ENCODE data around the gene NKD1.
A peak's percentile ranks its signal among the peaks of the same experiment; 100 is the strongest.

NKD1 gene

DNA sequence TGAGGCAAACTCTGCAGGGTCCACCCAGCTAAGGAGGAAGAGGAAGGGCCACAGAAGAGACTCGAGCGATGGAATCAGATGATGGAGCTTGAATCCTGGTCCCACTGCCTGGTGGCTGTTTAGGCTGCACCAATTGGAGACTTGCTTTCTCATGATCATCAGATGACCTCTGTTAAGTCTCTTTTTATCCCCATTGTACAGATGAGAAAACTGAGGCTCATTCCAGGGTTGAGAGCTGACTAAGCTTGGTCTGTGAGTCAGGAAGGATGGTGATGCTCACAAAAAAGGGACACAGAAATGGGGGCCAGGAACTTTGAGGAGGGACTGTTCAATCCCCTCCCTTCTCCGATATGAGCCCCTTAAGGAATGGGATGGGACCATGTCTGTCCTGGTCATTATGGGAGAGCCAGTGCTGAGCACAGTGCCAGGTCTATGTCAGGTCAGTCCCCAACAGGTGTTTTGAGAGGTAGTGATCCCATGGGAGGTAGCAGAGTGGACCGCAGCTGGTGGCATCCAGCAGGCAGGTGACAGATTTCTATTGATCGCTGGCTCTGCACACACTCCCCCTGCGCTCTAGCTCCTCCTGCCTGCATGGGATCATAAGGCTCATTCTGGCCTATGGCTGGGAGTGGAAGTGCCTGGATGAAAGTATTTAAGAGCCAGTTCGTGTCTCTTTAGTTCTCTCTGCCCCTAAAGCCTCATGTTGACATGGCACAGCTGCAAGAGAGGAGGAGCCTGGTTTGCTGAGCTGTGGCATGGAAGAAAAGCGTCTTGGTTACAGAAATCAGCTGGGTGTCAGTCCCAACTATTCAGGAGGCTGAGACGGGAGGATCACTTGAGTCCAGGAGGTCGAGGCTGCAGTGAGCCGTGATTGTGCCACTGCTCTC is 105.7 kb downstream of the NKD1 start:
- FAIRE-seq, result no peak

DNA sequence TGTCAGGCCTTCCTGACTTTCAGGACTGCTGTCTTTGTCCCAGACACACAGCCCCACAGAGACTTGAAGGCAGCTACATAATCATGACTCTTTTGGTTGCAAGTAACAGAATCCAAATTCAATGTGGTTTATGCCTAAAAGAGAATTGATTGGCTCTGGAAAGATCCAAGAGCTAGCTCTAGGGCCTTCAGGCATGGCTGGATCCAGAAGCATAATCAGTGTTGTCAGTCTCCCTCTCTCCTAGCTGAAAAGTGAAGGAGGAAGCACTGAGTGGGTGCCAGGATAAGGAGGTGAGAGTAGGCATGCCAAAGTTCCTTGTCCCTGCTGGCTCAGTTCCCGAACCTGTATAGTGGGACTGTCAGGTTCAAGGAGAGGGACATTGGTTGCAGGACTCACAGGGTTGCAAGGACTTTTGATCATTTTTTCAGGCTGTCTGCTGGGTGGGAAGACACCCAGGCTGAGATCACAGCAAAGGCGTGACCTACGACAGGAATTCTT is 107.4 kb downstream of the NKD1 start:
- no peak for FAIRE-seq

DNA sequence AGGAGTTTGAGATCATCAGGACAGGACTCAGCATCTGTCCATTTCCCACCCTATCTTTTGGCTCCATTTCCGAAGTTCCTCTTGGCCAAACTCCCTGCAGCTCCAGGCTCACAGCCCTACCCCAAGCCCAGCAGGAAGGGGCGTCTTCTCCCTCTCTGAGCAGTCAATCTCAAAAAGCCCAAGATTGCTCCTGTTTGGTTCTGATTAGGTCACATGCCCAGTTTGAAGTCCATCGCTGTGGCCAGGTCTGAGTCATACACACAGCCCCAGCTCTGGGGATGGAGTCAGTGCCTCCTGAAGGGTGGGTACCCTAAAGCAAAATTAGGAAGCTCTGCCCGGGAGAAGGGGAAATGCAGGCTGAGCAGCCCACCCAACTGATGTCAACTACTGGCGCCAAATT is 109.0 kb downstream of the NKD1 start:
- FAIRE-seq, result no peak

DNA sequence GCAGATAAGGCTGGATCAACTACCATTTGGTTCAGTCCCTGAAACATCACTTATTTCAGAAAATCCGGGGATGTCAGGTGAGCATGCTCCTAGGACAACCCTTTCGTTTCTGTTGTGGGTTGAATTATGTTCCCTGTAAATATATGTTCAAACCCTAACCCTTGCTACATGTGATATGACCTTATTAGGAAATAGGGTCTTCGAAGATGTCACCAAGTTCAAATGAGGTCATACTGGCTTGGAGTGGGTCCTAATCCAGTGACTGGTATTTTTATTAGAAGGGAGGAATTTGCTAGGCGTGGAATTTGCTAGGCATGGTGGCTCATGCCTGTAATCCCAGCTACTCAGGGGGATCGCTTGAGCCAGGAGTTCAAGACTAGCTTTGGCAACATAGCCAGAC is 111.6 kb downstream of the NKD1 start:
- no peak for FAIRE-seq

DNA sequence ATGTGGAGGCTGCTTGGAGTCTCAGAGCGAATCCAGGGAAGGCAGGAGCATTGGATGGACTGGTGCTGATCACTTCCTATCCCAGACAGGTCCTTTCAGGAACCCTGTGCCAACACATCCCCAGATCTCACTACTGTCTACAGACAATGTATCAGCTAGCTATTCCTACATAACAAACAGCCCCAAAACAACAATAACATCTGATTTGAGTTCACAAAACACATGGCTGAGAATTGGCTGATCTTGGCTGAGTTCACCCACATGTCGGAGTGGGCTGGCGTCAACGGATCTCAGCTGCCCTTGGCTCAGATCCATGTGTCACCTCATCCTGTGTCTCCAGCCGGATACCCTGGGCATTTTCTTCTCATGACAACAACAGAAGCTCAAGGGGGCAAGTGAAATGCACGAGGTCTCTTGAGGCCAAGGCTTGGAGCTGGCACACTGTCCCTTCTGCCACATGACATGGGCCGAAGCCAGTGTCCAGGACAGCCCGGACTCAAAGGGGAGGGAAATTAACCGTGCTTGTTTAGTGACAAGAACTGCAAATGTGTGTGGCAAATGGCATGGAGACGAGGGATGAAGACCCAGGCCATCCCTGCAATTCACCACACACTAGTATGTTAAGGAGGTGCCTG is 114.2 kb downstream of the NKD1 start:
- FAIRE-seq, result no peak

DNA sequence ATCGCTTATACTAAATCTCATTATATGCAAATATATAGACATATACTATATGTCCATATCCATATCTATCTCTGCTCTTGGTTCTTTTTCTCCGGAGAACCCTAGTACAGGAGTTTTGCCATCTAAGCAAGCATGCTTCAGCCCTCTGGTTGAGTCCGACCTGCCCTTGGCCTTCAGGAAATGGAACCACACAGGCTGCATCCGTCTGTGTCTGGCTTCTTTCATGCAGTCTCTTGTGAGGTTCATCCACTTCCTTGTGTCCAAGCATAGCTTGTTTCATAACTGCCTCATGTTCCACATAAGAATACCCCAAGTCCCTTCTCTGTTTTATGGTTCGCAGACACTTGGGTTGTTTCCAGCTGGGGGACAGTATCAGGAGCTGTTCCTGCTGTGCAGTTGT is 116.1 kb downstream of the NKD1 start:
- no peak for FAIRE-seq

DNA sequence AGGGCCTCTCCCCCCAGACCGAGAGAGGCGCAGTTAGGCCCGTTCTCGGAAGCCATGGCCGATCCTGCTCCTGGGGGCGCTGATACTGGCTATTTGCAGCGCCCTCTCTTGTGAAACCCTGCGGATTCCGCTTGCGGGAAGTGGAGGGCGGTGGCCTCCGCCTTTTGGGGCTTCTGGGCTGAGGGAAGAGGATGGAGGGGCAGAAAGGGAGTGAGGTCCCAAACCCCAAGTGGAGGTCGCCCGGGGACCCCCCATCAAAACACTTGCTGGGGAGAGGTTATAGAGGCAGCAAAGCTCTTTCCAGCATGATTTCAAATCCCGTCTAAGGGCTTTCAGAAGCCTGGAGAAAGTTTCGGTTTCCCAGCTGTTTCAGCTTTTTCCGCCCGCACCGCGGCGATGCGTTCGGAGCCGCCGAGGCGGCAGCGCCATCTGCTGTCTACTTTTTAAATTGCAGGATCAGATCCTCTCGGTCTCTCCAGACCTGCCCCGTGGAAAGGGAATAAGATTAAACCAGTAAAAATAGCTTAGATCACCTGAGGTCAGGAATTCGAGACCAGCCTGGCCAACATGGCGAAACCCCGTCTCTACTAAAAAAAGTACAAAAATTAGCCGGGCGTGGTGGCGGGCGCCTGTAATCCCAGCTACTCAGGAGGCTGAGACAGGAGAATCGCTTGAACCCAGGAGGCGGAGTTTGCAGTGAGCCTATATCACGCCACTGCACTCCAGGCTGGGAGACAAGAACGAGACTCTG is 117.1 kb downstream of the NKD1 start:
- FAIRE-seq, result peak; percentile 81

DNA sequence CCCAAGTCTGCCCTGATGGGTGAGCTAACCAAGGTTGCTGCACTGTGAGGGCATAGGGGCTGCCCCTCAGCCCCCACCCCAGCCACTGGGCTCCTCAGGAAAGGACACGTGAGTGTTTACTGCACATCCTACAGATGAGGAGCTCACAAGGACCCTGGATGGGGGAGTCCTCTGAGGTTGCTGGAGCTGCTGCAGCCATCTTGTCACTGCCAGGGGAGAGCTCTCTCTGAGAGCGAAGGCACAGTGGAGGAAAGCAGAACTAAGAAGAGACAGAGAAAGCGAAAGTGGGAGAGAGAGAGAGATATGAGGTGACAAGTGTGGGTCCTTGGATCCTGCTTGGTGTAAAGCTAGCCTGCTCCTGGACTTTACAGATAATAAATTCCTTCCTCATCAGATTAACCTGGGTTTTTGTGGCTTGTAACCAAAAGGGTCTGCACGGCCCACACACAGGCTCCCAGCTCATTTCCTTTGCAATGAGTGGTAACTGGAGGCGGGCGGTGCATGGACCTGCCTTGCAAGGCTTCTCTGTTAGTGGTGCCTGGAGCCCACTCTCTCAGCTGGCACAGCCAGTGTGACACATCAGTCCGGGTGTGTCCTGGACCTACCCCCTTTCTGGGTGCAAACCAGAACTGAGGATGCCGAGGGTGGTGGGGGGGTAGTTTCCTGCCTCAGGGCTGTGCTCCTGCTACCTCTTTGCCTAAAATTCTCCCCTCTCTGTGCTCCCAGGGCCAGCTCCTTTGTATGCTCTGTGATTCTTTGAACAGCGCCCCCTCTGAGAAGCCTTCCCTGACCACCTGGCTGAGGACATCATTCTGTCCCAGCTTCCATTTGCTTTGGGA is 118.7 kb downstream of the NKD1 start:
- FAIRE-seq, result no peak

DNA sequence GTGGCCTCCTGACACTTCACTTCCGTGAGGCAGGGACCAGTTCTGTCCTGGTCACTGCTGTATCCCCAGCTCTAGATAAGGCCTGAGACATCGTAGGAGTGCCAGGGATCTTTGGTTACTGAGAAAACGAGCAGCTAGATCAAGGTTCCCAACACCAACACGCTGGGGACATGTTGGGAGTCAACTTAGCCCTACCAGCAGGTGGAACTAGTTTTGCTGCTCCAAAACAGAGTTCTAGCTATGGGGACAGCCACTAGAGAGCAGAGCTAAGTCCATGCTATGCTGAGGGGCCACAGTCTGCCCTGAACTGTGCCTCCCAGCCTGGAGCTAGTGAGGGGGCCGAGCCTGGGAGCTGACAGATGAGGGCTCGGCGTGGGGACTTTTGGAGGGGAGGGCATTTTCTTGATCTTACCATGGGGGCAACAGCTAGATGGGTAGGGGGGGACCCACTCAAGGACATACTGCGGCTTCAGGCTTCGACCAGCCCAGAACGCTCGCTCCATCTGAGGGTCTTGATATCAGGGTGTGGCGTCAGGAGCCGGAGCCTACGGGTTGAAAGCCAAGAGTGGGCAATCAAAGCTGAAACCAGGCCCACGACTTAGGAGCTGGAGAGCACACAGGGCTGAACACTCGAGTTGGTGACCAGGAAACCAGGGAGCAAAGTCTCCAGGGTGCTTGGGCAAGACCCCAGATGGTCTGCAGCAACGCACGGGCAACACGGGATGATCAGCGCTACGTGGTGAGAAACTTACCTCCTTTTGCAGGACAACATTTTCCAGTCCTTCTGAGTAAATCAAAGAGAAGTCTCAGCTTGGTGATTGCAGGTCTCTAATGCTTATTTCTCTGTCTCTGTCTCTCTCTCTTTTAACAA is 119.5 kb downstream of the NKD1 start:
- no peak for FAIRE-seq

DNA sequence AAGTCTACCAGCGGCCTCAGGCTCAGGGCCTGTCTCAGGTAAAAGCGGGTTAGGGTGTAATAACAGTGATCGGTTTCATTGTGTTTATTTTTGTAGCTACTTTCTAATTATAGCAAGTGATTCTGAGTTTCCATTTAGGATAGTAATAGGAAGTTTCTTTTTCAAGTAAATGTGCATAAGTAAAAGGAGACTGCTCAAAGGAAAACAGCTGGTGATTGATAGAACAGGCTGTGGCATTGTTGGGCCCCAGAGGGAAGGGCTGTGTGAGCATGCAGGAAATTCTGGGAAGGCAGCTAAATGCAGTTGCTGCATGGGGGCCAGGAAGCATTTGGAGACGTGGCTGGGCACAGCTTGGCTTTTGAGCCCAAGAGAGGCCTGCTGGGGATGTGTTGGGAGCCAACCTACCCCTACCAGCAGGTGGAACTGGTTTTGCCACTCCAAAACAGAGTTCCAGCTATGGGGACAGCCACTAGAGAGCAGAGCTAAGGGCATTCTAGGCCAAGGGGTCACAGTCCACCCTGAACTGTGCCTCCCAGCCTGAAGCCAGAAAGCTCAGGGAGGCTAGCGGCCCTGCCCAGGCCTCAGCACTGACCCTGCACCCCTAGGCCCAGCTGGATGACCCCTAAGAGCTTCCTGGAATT is 120.3 kb downstream of the NKD1 start:
- no peak for FAIRE-seq

DNA sequence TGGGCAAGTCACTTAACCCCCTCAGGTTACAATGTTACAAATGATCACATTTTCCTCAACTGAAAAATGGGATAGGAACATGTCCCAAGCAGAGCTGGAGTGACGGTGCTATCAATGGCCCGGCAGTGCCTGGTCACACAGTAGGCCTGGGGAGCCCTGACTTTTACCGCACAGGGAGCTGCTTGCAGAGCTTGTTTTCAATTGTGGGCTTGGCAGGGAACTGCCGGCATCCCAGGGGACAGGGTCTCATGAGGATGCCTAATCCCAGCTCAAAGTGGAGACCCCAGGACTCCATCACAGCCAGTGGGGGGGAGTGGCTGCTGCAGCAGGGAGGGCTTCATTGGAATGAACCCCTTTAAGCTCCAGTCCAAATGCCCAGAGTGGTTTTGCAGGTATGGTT is 121.5 kb downstream of the NKD1 start:
- FAIRE-seq, result no peak

DNA sequence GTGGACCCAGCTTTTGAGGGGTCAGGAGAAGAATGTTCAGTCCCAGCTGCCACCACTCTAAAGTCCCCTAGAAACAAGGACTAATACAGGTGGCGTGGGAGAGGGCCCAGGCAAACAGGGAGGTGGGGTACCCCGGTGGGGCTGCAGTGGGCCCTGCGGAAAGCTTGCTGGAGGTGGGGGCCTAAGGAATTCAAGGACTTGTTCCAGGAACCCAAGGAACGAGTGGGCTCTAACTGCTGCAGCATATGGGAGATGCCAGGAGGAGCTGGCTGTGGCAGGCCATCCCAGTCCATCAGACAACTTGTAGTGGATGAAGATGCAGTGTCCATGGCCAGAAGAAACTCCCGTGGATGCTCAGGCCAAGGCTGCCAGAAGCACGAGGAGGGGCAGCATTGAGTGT is 122.3 kb downstream of the NKD1 start:
- FAIRE-seq, result no peak

DNA sequence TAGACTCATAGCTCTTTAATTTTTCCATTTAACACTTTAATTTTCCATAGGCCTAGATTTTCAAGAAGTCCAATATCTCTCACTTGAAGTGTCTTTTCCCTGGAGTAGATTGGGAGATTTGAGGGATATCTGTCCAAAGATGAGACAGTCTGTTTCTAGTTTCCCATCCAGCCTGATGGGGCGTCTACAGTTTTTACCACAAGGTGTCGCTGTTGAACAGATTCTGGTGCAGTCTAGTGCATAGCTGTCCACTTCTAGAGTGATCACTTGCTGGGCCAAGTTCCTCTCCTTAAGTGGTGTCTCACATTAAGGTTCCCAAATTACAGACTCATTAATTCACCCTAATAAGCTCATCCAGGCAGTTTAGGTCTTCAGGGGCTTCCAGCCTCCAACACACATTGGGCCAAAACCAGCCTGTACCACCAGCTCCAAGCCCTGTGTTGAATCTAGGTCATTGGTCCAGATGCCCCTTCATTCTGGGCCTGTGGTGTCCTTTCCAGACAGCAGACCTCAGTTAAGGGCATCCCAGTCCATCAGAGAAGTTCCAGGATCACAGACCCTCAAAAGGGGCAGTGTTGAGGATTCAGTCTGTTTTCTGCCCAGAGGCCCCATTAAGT is 123.6 kb downstream of the NKD1 start:
- FAIRE-seq, result no peak

DNA sequence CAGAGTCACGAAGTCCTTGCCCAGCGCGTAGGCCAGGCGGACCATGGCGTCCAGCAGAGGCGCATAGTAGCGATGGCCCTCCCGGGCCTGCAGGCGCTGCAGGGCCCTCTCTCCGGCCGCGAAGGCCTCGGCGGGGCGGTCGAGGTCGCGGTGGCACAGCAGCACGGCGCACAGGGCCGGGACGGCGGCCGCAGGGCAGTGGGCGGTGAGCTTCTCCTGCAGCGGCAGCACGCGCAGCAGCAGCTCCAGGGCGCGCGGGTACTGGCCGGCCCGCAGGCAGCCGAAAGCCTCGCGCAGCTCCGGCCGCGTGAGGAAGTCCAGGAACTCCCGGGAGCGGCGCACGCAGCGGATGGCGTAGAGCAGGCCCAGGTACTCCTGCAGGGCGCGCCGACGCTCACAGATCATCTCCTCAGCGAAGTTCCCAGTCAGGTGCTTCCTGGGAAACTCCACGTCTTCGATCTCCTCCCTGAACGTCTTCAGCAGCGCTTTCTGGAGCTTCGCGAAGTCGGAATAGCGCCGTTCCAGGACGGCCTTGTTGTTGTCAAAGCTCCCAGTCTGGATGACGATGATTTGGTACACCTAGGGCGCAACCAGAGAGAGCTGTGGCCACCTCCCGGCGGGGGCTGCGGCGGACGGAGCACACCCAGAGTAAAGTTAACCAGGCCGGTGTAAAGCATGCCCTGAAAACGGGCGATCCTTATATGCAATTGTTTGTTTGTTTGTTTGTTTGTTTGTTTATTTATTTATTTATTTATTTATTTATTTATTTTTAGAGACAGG is 125.5 kb downstream of the NKD1 start:
- no peak for FAIRE-seq

DNA sequence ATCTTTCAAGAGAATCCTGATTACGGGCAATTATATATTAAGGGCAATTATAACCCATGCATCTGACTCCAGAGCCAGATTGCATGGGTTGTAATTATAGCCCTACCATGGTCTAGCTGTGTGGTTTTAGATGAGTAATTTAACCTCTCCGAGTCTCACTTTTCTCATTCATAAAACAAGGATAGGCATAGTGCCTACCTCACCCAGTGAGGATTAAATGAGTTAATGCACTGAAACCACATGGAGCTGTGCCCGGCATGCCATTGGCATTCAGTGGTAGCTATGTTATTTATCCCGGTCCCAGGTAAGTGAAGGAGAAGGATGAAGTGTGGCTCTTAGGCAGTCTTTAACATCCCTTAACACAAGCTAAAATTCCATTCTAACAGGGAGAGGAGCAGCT is 126.6 kb downstream of the NKD1 start:
- no peak for FAIRE-seq

DNA sequence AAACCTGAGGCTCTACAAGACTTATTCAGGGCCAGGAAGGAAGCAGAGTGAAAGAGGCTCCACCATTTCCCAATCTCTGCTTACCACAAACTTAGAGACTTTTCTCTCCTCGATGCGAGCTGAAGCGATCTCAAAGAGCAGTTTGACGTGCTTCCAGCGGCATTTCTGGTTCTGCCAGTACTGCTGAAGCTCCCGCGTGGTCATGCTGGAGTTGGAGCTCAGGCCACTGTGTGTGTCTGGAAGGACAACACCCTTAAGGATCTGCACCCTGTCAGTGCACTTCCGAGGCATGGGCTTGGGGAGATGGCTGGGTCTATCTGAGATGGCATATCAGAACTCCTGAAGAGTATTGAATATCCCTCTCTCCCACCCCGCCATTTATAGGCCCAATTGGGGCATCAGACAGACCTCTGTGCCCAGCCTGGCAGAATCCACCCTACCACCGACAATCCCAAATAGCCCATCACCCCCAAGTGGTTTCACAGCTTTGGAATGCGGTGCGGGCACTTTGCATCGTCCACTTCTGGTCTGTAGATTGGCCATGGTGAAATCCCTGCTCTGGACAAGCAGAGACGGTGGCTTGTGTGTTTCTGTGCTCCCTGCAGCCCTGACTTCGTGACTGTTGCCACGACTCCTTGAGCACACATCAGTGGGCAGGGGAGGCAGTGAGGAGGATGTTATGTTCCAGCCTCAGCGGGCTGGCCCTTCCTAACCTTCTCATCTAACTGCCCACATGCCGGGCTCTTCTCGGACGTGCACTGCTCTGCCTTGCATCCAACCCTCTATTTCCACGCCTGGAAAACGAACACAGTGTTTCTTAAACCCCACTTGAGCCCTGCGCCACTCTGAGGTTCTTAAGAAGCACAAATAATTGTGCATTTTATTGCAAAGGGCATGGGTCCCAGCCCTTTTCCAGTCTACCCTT is 127.8 kb downstream of the NKD1 start:
- FAIRE-seq, result no peak

DNA sequence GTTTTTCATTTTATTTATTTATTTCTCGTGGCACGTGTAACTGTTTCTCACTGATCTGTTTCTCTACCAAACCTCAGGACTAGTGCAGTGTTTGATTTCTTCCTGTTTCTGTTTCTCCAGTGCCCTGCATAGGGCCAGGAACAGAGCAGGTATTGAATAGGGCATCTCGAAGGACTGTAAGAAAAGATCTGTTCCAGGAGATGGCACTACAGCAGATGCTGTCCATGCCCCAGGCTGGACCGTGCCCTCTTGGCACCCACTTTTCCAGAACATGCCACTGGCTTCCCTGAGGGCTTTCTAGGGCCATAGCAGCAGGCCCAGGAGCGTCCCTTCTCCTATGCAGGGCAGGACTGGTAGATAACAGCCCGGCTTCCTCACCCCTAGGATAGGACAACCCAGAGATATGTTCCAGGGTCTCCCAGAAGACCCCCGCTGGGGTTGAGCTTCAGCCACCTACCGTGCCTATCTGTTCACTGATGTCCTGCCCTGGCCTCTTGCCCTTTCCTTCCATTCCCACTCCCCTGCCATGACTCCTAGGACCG is 128.6 kb downstream of the NKD1 start:
- no peak for FAIRE-seq

DNA sequence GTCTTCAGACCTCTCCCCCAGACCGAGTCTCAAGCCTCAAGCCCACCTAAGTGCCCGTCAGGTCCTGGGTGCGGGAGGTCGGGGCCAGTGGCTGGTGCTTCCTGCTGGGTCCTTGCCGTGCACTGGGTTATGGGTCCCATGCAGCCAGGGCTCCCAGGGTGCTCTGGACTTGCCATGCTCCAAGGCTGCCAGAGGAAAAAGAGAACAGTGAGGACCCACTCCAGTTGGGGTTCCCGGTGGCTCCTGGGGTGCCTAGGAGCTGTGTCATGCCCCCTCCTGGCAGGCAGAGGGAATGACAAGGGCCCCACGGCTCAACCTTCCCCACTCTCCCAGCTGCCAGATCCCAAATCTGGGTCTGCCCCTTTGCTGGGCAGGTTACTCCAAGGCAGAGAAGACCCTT is 129.2 kb downstream of the NKD1 start:
- no peak for FAIRE-seq
